Mammary epithelial cell (primary cell): Measurements from ENCODE around the gene SBDS.

ENCODE experiments used
- EZH2 ChIP-seq: IDR thresholded peaks from 2 replicates; pipeline ENCODE4 v1.6.1; 2012; ENCODE audit warnings: low read length, inconsistent platforms, borderline replicate concordance
- TF ChIP-seq, protein P1 (sequence below), 2 donors: IDR thresholded peaks in 1 of 2; conservative IDR thresholded peaks in 1 of 2; 2 replicates each; pipeline ENCODE4 v1.5.1; 2011 to 2012; ENCODE audit warnings: inconsistent platforms in 2 of 2, low read length in 2 of 2, mild to moderate bottlenecking in 2 of 2, control low read depth in 1 of 2, low read depth in 1 of 2; ENCODE audit not compliant: insufficient read depth in 1 of 2; ENCODE audit errors: extremely low read depth in 1 of 2

DNA sequence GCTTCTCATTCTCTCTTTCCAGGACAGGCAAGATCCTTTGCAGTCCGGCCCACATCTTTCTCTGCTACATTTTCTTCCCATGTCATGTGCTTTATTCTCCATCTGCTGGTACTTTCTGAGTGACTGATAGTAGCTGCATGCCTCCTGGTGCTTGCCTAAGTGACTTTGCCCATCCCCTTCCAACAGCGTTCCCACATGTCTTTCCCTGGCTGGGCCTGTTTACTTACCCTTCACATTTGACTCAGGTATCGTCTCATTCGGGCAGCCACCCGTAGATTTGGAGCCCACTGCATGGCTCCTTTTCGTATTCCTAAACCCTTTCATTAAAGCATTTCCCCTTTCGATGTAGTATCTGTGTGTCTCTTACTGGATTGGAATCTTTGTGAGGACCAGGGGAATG is 25.9 kb upstream of the SBDS start:
- TF ChIP-seq, protein P1, sequence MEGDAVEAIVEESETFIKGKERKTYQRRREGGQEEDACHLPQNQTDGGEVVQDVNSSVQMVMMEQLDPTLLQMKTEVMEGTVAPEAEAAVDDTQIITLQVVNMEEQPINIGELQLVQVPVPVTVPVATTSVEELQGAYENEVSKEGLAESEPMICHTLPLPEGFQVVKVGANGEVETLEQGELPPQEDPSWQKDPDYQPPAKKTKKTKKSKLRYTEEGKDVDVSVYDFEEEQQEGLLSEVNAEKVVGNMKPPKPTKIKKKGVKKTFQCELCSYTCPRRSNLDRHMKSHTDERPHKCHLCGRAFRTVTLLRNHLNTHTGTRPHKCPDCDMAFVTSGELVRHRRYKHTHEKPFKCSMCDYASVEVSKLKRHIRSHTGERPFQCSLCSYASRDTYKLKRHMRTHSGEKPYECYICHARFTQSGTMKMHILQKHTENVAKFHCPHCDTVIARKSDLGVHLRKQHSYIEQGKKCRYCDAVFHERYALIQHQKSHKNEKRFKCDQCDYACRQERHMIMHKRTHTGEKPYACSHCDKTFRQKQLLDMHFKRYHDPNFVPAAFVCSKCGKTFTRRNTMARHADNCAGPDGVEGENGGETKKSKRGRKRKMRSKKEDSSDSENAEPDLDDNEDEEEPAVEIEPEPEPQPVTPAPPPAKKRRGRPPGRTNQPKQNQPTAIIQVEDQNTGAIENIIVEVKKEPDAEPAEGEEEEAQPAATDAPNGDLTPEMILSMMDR (conservative IDR thresholded peaks at IDR 0.05 in 1 of 2, IDR thresholded peaks at IDR 0.05 in 1 of 2; ENCODE audit: extremely low read depth in 1 of 2, insufficient read depth in 1 of 2, low read depth in 1 of 2, low read length in 2 of 2), result no peak
- TF ChIP-seq EZH2, result no peak
